GM23338 (cell line): Measurements from ENCODE around the gene ATP9B. TPM values are rescaled to one million over a fixed set of nuclear protein-coding genes. Genes with fewer than 3 reads are reported as not detected.

Source experiments
- ATAC-seq: fragments of 200-7000 bp; cut with Tn5 transposase; 3 replicates; pipeline ENCODE4 v1.9.1; 2020
- DNase-seq: peaks from one replicate; pipeline ENCODE4 v3.0.0-alpha.2; 2015; ENCODE audit warnings: low spot score
- H2AFZ ChIP-seq: fragments of 200-600 bp; sonication (generic); 2 replicates; pipeline ENCODE4 v1.8.0; 2016; ENCODE audit warnings: antibody characterized with exemption, mild to moderate bottlenecking, moderate library complexity
- H3F3A ChIP-seq: fragments of 200-600 bp; sonication (generic); replicated peaks from 2 replicates; pipeline ENCODE4 v1.8.0; 2017; ENCODE audit warnings: antibody characterized with exemption, mixed run types, low read depth
- H3K27ac ChIP-seq: fragments of 200-600 bp; sonication (generic); 2 replicates; pipeline ENCODE4 v1.6.1; 2016; ENCODE audit warnings: low read depth
- H3K27me3 ChIP-seq: fragments of 200-600 bp; sonication (generic); 2 replicates; pipeline ENCODE4 v1.8.0; 2016; ENCODE audit warnings: mild to moderate bottlenecking, mixed run types, moderate library complexity; ENCODE audit not compliant: insufficient read depth
- H3K36me3 ChIP-seq: fragments of 200-600 bp; sonication (generic); 2 replicates; pipeline ENCODE4 v1.8.0; 2016; ENCODE audit warnings: mild to moderate bottlenecking; ENCODE audit not compliant: insufficient read depth
- H3K4me1 ChIP-seq: fragments of 200-600 bp; sonication (generic); 2 replicates; pipeline ENCODE4 v1.8.0; 2016; ENCODE audit warnings: mild to moderate bottlenecking, moderate library complexity; ENCODE audit not compliant: insufficient read depth
- H3K4me2 ChIP-seq: fragments of 200-600 bp; sonication (generic); 2 replicates; pipeline ENCODE4 v1.7.1; 2017; ENCODE audit warnings: mixed run types
- H3K4me3 ChIP-seq: fragments of 200-600 bp; sonication (generic); 2 replicates; pipeline ENCODE4 v1.6.1; 2016; ENCODE audit warnings: mixed run types
- H3K79me2 ChIP-seq: fragments of 200-600 bp; sonication (generic); replicated peaks from 2 replicates; pipeline ENCODE4 v1.8.0; 2017; ENCODE audit warnings: mild to moderate bottlenecking; ENCODE audit not compliant: insufficient read depth
- H3K9me2 ChIP-seq: fragments of 200-600 bp; sonication (generic); 2 replicates; pipeline ENCODE4 v1.8.0; 2017; ENCODE audit not compliant: insufficient read depth
- H4K20me1 ChIP-seq: fragments of 200-600 bp; sonication (generic); replicated peaks from 2 replicates; pipeline ENCODE4 v1.8.0; 2017; ENCODE audit warnings: mild to moderate bottlenecking; ENCODE audit not compliant: insufficient read depth
- H3K27ac Mint-ChIP-seq: 2 replicates; pipeline ENCODE4 v1.8.0; 2020; ENCODE audit warnings: inconsistent platforms, mild to moderate bottlenecking, moderate library complexity, mixed read lengths
- H3K27me3 Mint-ChIP-seq: 3 replicates; pipeline ENCODE4 v1.8.0; 2022; ENCODE audit warnings: low read depth, mild to moderate bottlenecking, moderate library complexity, mixed read lengths, inconsistent platforms; ENCODE audit not compliant: insufficient read depth, poor library complexity
- H3K36me3 Mint-ChIP-seq: 3 replicates; pipeline ENCODE4 v1.8.0; 2021; ENCODE audit warnings: low read depth, mild to moderate bottlenecking, inconsistent platforms, moderate library complexity, mixed read lengths
- H3K4me1 Mint-ChIP-seq: 3 replicates; pipeline ENCODE4 v1.8.0; 2020; ENCODE audit warnings: mild to moderate bottlenecking, inconsistent platforms, mixed read lengths
- H3K4me3 Mint-ChIP-seq: 3 replicates; pipeline ENCODE4 v1.8.0; 2021; ENCODE audit warnings: moderate library complexity, mild to moderate bottlenecking, inconsistent platforms, mixed read lengths
- H3K9me3 Mint-ChIP-seq: 3 replicates; pipeline ENCODE4 v1.8.0; 2020; ENCODE audit warnings: moderate library complexity, mild to moderate bottlenecking, inconsistent platforms, mixed read lengths
- CREB1 ChIP-seq: fragments of 250-450 bp; sonication (Bioruptor Pico); IDR thresholded peaks from 2 replicates; pipeline ENCODE4 v1.5.0; 2020; ENCODE audit warnings: low read depth, mild to moderate bottlenecking, moderate library complexity
- EZH2 ChIP-seq: fragments of 200-600 bp; sonication (generic); IDR thresholded peaks from one replicate; pipeline ENCODE4 v1.8.0; 2017; ENCODE audit warnings: antibody characterized with exemption, mild to moderate bottlenecking, low read depth; ENCODE audit not compliant: unreplicated experiment
- EZH2phosphoT487 ChIP-seq: fragments of 200-600 bp; sonication (generic); IDR thresholded peaks from one replicate; pipeline ENCODE4 v1.8.1; 2018; ENCODE audit warnings: antibody characterized with exemption; ENCODE audit not compliant: unreplicated experiment
- JUNB ChIP-seq: IDR thresholded peaks from one replicate; pipeline ENCODE4 v1.6.1; 2016; ENCODE audit warnings: antibody characterized with exemption; ENCODE audit not compliant: unreplicated experiment
- NANOG ChIP-seq: IDR thresholded peaks from 2 replicates; pipeline ENCODE4 v1.6.1; 2016; ENCODE audit warnings: antibody characterized with exemption, borderline replicate concordance
- POLR2AphosphoS5 ChIP-seq: IDR thresholded peaks from 2 replicates; pipeline ENCODE4 v1.6.1; 2016; ENCODE audit warnings: antibody characterized with exemption, low read depth
- REST ChIP-seq: IDR thresholded peaks from one replicate; pipeline ENCODE4 v1.6.1; 2018; ENCODE audit warnings: antibody characterized with exemption; ENCODE audit not compliant: unreplicated experiment
- STAT1 ChIP-seq: IDR thresholded peaks from one replicate; pipeline ENCODE4 v1.6.1; 2016; ENCODE audit warnings: antibody characterized with exemption; ENCODE audit not compliant: unreplicated experiment
- ZNF114 ChIP-seq: fragments of 250-450 bp; sonication (Bioruptor Pico); IDR thresholded peaks from 2 replicates; pipeline ENCODE4 v1.5.0; 2020; ENCODE audit warnings: mild to moderate bottlenecking, moderate library complexity
- ZNF331 ChIP-seq: fragments of 250-450 bp; sonication (Bioruptor Pico); IDR thresholded peaks from 2 replicates; pipeline ENCODE4 v1.5.0; 2020; ENCODE audit warnings: low read depth, mild to moderate bottlenecking, moderate library complexity
- ZNF462 ChIP-seq: fragments of 250-450 bp; sonication (Bioruptor Pico); IDR thresholded peaks from 2 replicates; pipeline ENCODE4 v1.5.0; 2020; ENCODE audit warnings: mild to moderate bottlenecking, moderate library complexity
- polyA plus RNA-seq: library from polyadenylated mRNA; unstranded; fragments of >200 nt; fragmentation: Nextera tagmentation; extraction: Ambion mirVana; gene quantifications from 2 replicates; pipeline ENCODE4 v1.2.1, GENCODE V29; 2016
- total RNA-seq: library from RNA; depleted of rRNA; stranded (reverse); fragments of >200 nt; shearing (Covaris generic); gene quantifications from 2 replicates; pipeline ENCODE4 v1.2.3, GENCODE V29; 2014
- TF ChIP-seq, protein P1 (sequence below): IDR thresholded peaks from 2 replicates; pipeline ENCODE4 v1.6.1; 2016; ENCODE audit warnings: antibody characterized with exemption
- TF ChIP-seq, protein P2 (sequence below), 2 experiments: fragments of 200-600 bp in 1 of 2; sonication (generic) in 1 of 2; conservative IDR thresholded peaks; 2 replicates each; pipeline versions ENCODE4 v1.5.1 to v1.6.1; 2016 to 2017; ENCODE audit warnings: antibody characterized with exemption in 2 of 2, low read depth in 2 of 2, mild to moderate bottlenecking in 2 of 2, moderate library complexity in 1 of 2

Gene ATP9B
- total and polyA plus RNA-seq, 2 experiments from 2014 or later: 14.2 to 25.6 TPM

- H3K4me3 ChIP-seq: no peak overlapping the region
- no peaks in the 10 kb centered on the region for H3K27me3 ChIP-seq
- no peak for ATAC-seq
These were observed 148.9 kb downstream of the ATP9B start for GRCh38 chr18:79217979-79218604.

More at GRCh38 chr18:79217979-79218604, 148.9 kb downstream of the ATP9B start:
- Histone ChIP-seq H3K79me2 (no peaks in the 10 kb centered on the region), H3F3A (no peaks in the 10 kb centered on the region), H3K4me2 (no peak overlapping the region), H3K36me3 (no peaks in the 10 kb centered on the region), H3K27ac (no peak overlapping the region), H3K4me1 (no peaks in the 10 kb centered on the region), H4K20me1 (no peaks in the 10 kb centered on the region), H3K9me2 (no peaks in the 10 kb centered on the region), H2AFZ (no peak overlapping the region)
- no peaks in the 10 kb centered on the region for H3K36me3 Mint-ChIP-seq
- H3K27me3 Mint-ChIP-seq: peaks cover 2% of the 10 kb centered on the region
- TF ChIP-seq ZNF462 (no peak), ZNF331 (no peak), JUNB (no peak), POLR2AphosphoS5 (no peak), CREB1 (CRISPR knock-in tag) (no peak), EZH2phosphoT487 (no peak), ZNF114 (CRISPR knock-in tag) (no peak), NANOG (no peak), EZH2 (no peak), REST (no peak), STAT1 (no peak)
- TF ChIP-seq, protein P1, sequence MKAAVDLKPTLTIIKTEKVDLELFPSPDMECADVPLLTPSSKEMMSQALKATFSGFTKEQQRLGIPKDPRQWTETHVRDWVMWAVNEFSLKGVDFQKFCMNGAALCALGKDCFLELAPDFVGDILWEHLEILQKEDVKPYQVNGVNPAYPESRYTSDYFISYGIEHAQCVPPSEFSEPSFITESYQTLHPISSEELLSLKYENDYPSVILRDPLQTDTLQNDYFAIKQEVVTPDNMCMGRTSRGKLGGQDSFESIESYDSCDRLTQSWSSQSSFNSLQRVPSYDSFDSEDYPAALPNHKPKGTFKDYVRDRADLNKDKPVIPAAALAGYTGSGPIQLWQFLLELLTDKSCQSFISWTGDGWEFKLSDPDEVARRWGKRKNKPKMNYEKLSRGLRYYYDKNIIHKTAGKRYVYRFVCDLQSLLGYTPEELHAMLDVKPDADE: no peak
- TF ChIP-seq, protein P2, sequence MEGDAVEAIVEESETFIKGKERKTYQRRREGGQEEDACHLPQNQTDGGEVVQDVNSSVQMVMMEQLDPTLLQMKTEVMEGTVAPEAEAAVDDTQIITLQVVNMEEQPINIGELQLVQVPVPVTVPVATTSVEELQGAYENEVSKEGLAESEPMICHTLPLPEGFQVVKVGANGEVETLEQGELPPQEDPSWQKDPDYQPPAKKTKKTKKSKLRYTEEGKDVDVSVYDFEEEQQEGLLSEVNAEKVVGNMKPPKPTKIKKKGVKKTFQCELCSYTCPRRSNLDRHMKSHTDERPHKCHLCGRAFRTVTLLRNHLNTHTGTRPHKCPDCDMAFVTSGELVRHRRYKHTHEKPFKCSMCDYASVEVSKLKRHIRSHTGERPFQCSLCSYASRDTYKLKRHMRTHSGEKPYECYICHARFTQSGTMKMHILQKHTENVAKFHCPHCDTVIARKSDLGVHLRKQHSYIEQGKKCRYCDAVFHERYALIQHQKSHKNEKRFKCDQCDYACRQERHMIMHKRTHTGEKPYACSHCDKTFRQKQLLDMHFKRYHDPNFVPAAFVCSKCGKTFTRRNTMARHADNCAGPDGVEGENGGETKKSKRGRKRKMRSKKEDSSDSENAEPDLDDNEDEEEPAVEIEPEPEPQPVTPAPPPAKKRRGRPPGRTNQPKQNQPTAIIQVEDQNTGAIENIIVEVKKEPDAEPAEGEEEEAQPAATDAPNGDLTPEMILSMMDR (conservative IDR thresholded peaks at IDR 0.05; ENCODE audit: low read depth in 2 of 2): no peak
- H3K4me1 Mint-ChIP-seq: no peaks in the 10 kb centered on the region
- H3K27ac Mint-ChIP-seq: 0 out of 2 replicates have a peak overlapping the region, but pooled peaks have one; percentile 18
- no peaks in the 10 kb centered on the region for H3K9me3 Mint-ChIP-seq
- no peak overlapping the region for H3K4me3 Mint-ChIP-seq
- DNase-seq: no peak
